GM12878 (cell line): ENCODE measurements around the gene TPM4. TPM values are rescaled to one million over a fixed set of nuclear protein-coding genes. Genes with fewer than 3 reads are reported as not detected.

Source experiments
- ATF3 ChIP-seq: IDR thresholded peaks from 2 replicates; pipeline ENCODE4 v1.6.1; 2011; ENCODE audit warnings: low read depth, mild to moderate bottlenecking, low read length, moderate library complexity, borderline replicate concordance; ENCODE audit errors: extremely low read depth
- BRCA1 ChIP-seq: IDR thresholded peaks from 2 replicates; pipeline ENCODE4 v1.6.1; 2011; ENCODE audit warnings: low read depth, low read length, improper control_type of control experiment
- CEBPB ChIP-seq, 2 experiments: fragments of 150-350 bp in 1 of 2; IDR thresholded peaks; 2 replicates each; pipeline ENCODE4 v1.6.1; 2012 to 2014; ENCODE audit warnings: low read depth in 2 of 2, low read length in 2 of 2, borderline replicate concordance in 1 of 2, inconsistent platforms in 1 of 2
- CHD1 ChIP-seq: IDR thresholded peaks from 2 replicates; pipeline ENCODE4 v1.6.1; 2012; ENCODE audit warnings: low read depth, low read length, improper control_type of control experiment
- EGR1 ChIP-seq, 2 experiments: IDR thresholded peaks; 1 replicate in 1 of 2; 2 replicates in 1 of 2; pipeline ENCODE4 v1.6.1; 2011 to 2012; ENCODE audit warnings: low read depth in 2 of 2, low read length in 2 of 2, borderline replicate concordance in 1 of 2, mild to moderate bottlenecking in 1 of 2, moderate library complexity in 1 of 2
- EZH2 ChIP-seq: IDR thresholded peaks from 2 replicates; pipeline ENCODE4 v1.6.1; 2012; ENCODE audit warnings: low read depth, mild to moderate bottlenecking, control low read depth, inconsistent platforms, low read length, borderline replicate concordance; ENCODE audit not compliant: control insufficient read depth
- FOS ChIP-seq: IDR thresholded peaks from 3 replicates; pipeline ENCODE4 v1.6.1; 2011; ENCODE audit warnings: borderline replicate concordance; ENCODE audit not compliant: insufficient read length; ENCODE audit errors: extremely low read depth
- GABPA ChIP-seq: IDR thresholded peaks from 2 replicates; pipeline ENCODE4 v1.6.1; 2014; ENCODE audit warnings: antibody characterized with exemption, low read depth, mild to moderate bottlenecking, inconsistent platforms
- LARP7 ChIP-seq: fragments of 450-650 bp; IDR thresholded peaks from 2 replicates; pipeline ENCODE4 v1.6.1; 2017; ENCODE audit warnings: mild to moderate bottlenecking
- POLR2A ChIP-seq: IDR thresholded peaks from 2 replicates; pipeline ENCODE4 v1.6.1; 2011; ENCODE audit warnings: low read depth, mild to moderate bottlenecking, low read length
- POLR2AphosphoS5 ChIP-seq: IDR thresholded peaks from 2 replicates; pipeline ENCODE4 v1.6.1; 2011; ENCODE audit warnings: mild to moderate bottlenecking, low read length, inconsistent platforms
- SMAD5 ChIP-seq: IDR thresholded peaks from 2 replicates; pipeline ENCODE4 v1.6.1; 2016; ENCODE audit warnings: antibody characterized with exemption, low read depth
- SMARCA5 ChIP-seq: fragments of 450-650 bp; IDR thresholded peaks from 2 replicates; pipeline ENCODE4 v1.6.1; 2017; ENCODE audit warnings: mild to moderate bottlenecking
- SREBF2 ChIP-seq: IDR thresholded peaks from 2 replicates; pipeline ENCODE4 v1.6.1; 2012; ENCODE audit warnings: mild to moderate bottlenecking, low read length
- USF2 ChIP-seq: IDR thresholded peaks from 2 replicates; pipeline ENCODE4 v1.6.1; 2011; ENCODE audit warnings: low read depth, low read length, improper control_type of control experiment, borderline replicate concordance
- YY1 ChIP-seq: IDR thresholded peaks from 2 replicates; pipeline ENCODE4 v1.6.1; 2011; ENCODE audit warnings: low read depth, mild to moderate bottlenecking, low read length
- ZBED1 ChIP-seq: IDR thresholded peaks from 2 replicates; pipeline ENCODE4 v1.6.1; 2016; ENCODE audit warnings: borderline replicate concordance
- ZNF622 ChIP-seq: fragments of 450-650 bp; IDR thresholded peaks from 2 replicates; pipeline ENCODE4 v1.6.1; 2017; ENCODE audit warnings: mild to moderate bottlenecking, inconsistent platforms
- polyA plus RNA-seq, 11 experiments: library from polyadenylated mRNA; depleted of rRNA in 4 of 11; unstranded in 6 of 11; stranded (reverse) in 5 of 11; fragments of >200 nt; fragmentation: Nextera tagmentation in 4 of 11; fragmentation: Illumina TruSeq in 1 of 11; extraction: Ambion mirVana in 4 of 11; extraction: Trizol in 1 of 11; gene quantifications; 1 replicate in 1 of 11; 2 replicates in 10 of 11; pipeline versions ENCODE4 v1.2.1 to v1.2.3, GENCODE V29; 2011 to 2016; ENCODE audit warnings: inconsistent platforms in 2 of 11, missing spikeins in 2 of 11, low read depth in 1 of 11
- total RNA-seq, 4 experiments: library from RNA; depleted of rRNA in 3 of 4; stranded (reverse); fragments of >200 nt in 3 of 4; fragmentation: Illumina TruSeq in 1 of 4; extraction: Trizol in 1 of 4; gene quantifications; 2 replicates each; pipeline versions ENCODE4 v1.2.1 to v1.2.3, GENCODE V29; 2013 to 2021
- TF ChIP-seq, protein P1 (sequence below): IDR thresholded peaks from 2 replicates; pipeline ENCODE4 v1.6.1; 2012; ENCODE audit warnings: mild to moderate bottlenecking, low read depth, low read length
- TF ChIP-seq, protein P2 (sequence below): fragments of 450-650 bp; formaldehyde crosslinking; IDR thresholded peaks from 2 replicates; pipeline ENCODE4 v1.5.0; 2022; ENCODE audit warnings: mild to moderate bottlenecking, missing genetic modification characterization

TPM4 gene
- total and polyA plus RNA-seq, 10 of the 15 experiments (the other 5 are each of a cell fraction or from before 2014, with no cell fraction given), result 183 to 620 (median 407) TPM

- TF ChIP-seq SMAD5, result peak; percentile 23; the same call in 1 of the 2 replicates
- TF ChIP-seq LARP7, result peak; percentile 66
- TF ChIP-seq POLR2AphosphoS5, result peak; percentile 82
- TF ChIP-seq YY1, result peak; percentile 15; the same call in 1 of the 2 replicates
- TF ChIP-seq SREBF2, result no peak
- TF ChIP-seq GABPA, result no peak
- TF ChIP-seq BRCA1, result no peak
- TF ChIP-seq ZBED1, result no peak
- TF ChIP-seq CHD1, result peak; percentile 53; the same call in 1 of the 2 replicates
- TF ChIP-seq EZH2, result no peak
- TF ChIP-seq EGR1 (IDR thresholded peaks at IDR 0.05; ENCODE audit: borderline replicate concordance in 1 of 2, low read depth in 2 of 2, low read length in 2 of 2), result no peak
- TF ChIP-seq USF2, result no peak
- no peak for TF ChIP-seq ATF3
- TF ChIP-seq, protein P1, sequence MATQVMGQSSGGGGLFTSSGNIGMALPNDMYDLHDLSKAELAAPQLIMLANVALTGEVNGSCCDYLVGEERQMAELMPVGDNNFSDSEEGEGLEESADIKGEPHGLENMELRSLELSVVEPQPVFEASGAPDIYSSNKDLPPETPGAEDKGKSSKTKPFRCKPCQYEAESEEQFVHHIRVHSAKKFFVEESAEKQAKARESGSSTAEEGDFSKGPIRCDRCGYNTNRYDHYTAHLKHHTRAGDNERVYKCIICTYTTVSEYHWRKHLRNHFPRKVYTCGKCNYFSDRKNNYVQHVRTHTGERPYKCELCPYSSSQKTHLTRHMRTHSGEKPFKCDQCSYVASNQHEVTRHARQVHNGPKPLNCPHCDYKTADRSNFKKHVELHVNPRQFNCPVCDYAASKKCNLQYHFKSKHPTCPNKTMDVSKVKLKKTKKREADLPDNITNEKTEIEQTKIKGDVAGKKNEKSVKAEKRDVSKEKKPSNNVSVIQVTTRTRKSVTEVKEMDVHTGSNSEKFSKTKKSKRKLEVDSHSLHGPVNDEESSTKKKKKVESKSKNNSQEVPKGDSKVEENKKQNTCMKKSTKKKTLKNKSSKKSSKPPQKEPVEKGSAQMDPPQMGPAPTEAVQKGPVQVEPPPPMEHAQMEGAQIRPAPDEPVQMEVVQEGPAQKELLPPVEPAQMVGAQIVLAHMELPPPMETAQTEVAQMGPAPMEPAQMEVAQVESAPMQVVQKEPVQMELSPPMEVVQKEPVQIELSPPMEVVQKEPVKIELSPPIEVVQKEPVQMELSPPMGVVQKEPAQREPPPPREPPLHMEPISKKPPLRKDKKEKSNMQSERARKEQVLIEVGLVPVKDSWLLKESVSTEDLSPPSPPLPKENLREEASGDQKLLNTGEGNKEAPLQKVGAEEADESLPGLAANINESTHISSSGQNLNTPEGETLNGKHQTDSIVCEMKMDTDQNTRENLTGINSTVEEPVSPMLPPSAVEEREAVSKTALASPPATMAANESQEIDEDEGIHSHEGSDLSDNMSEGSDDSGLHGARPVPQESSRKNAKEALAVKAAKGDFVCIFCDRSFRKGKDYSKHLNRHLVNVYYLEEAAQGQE, result no peak
- TF ChIP-seq ZNF622, result no peak
- TF ChIP-seq, protein P2, sequence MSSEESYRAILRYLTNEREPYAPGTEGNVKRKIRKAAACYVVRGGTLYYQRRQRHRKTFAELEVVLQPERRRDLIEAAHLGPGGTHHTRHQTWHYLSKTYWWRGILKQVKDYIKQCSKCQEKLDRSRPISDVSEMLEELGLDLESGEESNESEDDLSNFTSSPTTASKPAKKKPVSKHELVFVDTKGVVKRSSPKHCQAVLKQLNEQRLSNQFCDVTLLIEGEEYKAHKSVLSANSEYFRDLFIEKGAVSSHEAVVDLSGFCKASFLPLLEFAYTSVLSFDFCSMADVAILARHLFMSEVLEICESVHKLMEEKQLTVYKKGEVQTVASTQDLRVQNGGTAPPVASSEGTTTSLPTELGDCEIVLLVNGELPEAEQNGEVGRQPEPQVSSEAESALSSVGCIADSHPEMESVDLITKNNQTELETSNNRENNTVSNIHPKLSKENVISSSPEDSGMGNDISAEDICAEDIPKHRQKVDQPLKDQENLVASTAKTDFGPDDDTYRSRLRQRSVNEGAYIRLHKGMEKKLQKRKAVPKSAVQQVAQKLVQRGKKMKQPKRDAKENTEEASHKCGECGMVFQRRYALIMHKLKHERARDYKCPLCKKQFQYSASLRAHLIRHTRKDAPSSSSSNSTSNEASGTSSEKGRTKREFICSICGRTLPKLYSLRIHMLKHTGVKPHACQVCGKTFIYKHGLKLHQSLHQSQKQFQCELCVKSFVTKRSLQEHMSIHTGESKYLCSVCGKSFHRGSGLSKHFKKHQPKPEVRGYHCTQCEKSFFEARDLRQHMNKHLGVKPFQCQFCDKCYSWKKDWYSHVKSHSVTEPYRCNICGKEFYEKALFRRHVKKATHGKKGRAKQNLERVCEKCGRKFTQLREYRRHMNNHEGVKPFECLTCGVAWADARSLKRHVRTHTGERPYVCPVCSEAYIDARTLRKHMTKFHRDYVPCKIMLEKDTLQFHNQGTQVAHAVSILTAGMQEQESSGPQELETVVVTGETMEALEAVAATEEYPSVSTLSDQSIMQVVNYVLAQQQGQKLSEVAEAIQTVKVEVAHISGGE (CRISPR knock-in tag), result no peak
- no peak; the same call in 1 of the 2 replicates for TF ChIP-seq POLR2A
- peak; percentile 45; the same call in 1 of the 2 replicates for TF ChIP-seq SMARCA5
- TF ChIP-seq FOS, result no peak
- TF ChIP-seq CEBPB (IDR thresholded peaks at IDR 0.05; ENCODE audit: borderline replicate concordance in 1 of 2, low read depth in 2 of 2, low read length in 2 of 2), result no peak
Observed at GRCh38 chr19:16077984-16078758, 1.9 kb downstream of the TPM4 start (continued).
